H1 (cell line): ENCODE results near the gene MYOC. TPM values are rescaled to one million over a fixed set of nuclear protein-coding genes. Genes with fewer than 3 reads are reported as not detected.

ENCODE experiments used
- CTCF ChIA-PET: fragments of 300-600 bp; sonication (Branson Sonifier 250); formaldehyde crosslinking; loops from one replicate; lab custom pipeline; 2021; ENCODE audit not compliant: partially characterized antibody; lab: Charles Lee
- POLR2A ChIA-PET: fragments of 300-600 bp; sonication (Branson Sonifier 250); formaldehyde crosslinking; loops from one replicate; lab custom pipeline; 2021; ENCODE audit warnings: inconsistent platforms; ENCODE audit not compliant: partially characterized antibody; lab: Charles Lee
- DNase-seq, 2 experiments: peaks; one replicate each; pipeline versions ENCODE4 v3.0.0 to v3.0.0-alpha.2; 2010 to 2022; ENCODE audit warnings: low spot score in 2 of 2, low read depth in 1 of 2, mixed read lengths in 1 of 2
- FAIRE-seq: peaks from 2 replicates; lab custom pipeline; 2011; peaks lifted over from hg19 to GRCh38; lab: Jason Lieb, UNC
- H2AFZ ChIP-seq: 2 replicates; pipeline ENCODE4 v1.8.1; 2012; ENCODE audit warnings: low read length, inconsistent platforms
- H2AK5ac ChIP-seq: 2 replicates; pipeline ENCODE4 v1.6.1; 2013; ENCODE audit warnings: low read depth, low read length
- H2BK120ac ChIP-seq: replicated peaks from 2 replicates; pipeline ENCODE3; 2013; ENCODE audit warnings: low read depth, low read length, inconsistent platforms
- H2BK12ac ChIP-seq: 2 replicates; pipeline ENCODE4 v1.6.1; 2013; ENCODE audit warnings: low read depth, low read length
- H2BK15ac ChIP-seq: 2 replicates; pipeline ENCODE4 v1.6.1; 2013; ENCODE audit warnings: low read length
- H2BK20ac ChIP-seq: 2 replicates; pipeline ENCODE4 v1.6.1; 2013; ENCODE audit warnings: low read length
- H2BK5ac ChIP-seq: 2 replicates; pipeline ENCODE4 v1.6.1; 2013; ENCODE audit warnings: low read depth, low read length
- H3K14ac ChIP-seq: 2 replicates; pipeline ENCODE4 v1.6.1; 2013; ENCODE audit warnings: inconsistent platforms; ENCODE audit not compliant: insufficient read length
- H3K18ac ChIP-seq: 2 replicates; pipeline ENCODE4 v1.6.1; 2013; ENCODE audit warnings: low read length; ENCODE audit errors: extremely low read depth
- H3K23ac ChIP-seq: 2 replicates; pipeline ENCODE4 v1.6.1; 2013; ENCODE audit warnings: inconsistent platforms; ENCODE audit not compliant: insufficient read length
- H3K23me2 ChIP-seq: 2 replicates; pipeline ENCODE4 v1.6.1; 2013; ENCODE audit warnings: low read depth, low read length
- H3K27ac ChIP-seq: 2 replicates; pipeline ENCODE4 v1.6.1; 2011; ENCODE audit warnings: low read depth, low read length, inconsistent platforms
- H3K27me3 ChIP-seq, 4 experiments: replicated peaks in 1 of 4; 1 replicate in 1 of 4; 2 replicates in 3 of 4; pipeline versions ENCODE4 v1.6.1 to v1.8.1; 2011 to 2013; ENCODE audit warnings: low read length in 3 of 4, mild to moderate bottlenecking in 3 of 4, inconsistent platforms in 2 of 4, mixed read lengths in 2 of 4, moderate library complexity in 1 of 4; ENCODE audit not compliant: control insufficient read depth in 3 of 4, insufficient read depth in 3 of 4; ENCODE audit errors: extremely low read depth in 1 of 4
- H3K36me3 ChIP-seq, 4 experiments: 2 replicates each; pipeline versions ENCODE4 v1.6.1 to v1.8.1; 2011 to 2013; ENCODE audit warnings: mild to moderate bottlenecking in 4 of 4, low read length in 3 of 4, moderate library complexity in 2 of 4, control low read depth in 1 of 4, inconsistent platforms in 1 of 4; ENCODE audit not compliant: insufficient read depth in 4 of 4, control insufficient read depth in 2 of 4
- H3K4ac ChIP-seq: replicated peaks from 2 replicates; pipeline ENCODE3; 2013; ENCODE audit warnings: low read length, low read depth, mixed read lengths, inconsistent platforms; ENCODE audit not compliant: insufficient read length
- H3K4me1 ChIP-seq, 4 experiments: replicated peaks in 1 of 4; 1 replicate in 1 of 4; 2 replicates in 3 of 4; pipeline versions ENCODE4 v1.6.1 to v1.8.1; 2011 to 2013; ENCODE audit warnings: low read length in 3 of 4, inconsistent platforms in 2 of 4, mixed read lengths in 1 of 4; ENCODE audit not compliant: insufficient read depth in 4 of 4, control insufficient read depth in 3 of 4
- H3K4me2 ChIP-seq, 2 experiments: 2 replicates each; pipeline versions ENCODE4 v1.6.1 to v1.8.1; 2011 to 2013; ENCODE audit warnings: low read depth in 2 of 2, low read length in 2 of 2, control low read depth in 1 of 2, inconsistent platforms in 1 of 2, mild to moderate bottlenecking in 1 of 2; ENCODE audit not compliant: insufficient read depth in 1 of 2
- H3K4me3 ChIP-seq, 4 experiments: fragments of 200-600, 300-600 bp in 1 of 4; sonication (generic), shearing (Covaris generic), sonication (Bioruptor Twin) in 1 of 4; 2 replicates each; pipeline versions ENCODE4 v1.5.1 to v1.8.1; 2011 to 2016; ENCODE audit warnings: low read length in 4 of 4, low read depth in 3 of 4, control low read depth in 2 of 4, inconsistent platforms in 2 of 4, mild to moderate bottlenecking in 2 of 4, mixed read lengths in 1 of 4, moderate library complexity in 1 of 4; ENCODE audit not compliant: insufficient read depth in 2 of 4; ENCODE audit errors: extremely low read depth in 1 of 4
- H3K56ac ChIP-seq: replicated peaks from 2 replicates; pipeline ENCODE3; 2013; ENCODE audit warnings: low read depth, mild to moderate bottlenecking, mixed read lengths, low read length, inconsistent platforms; ENCODE audit not compliant: insufficient read length
- H3K79me1 ChIP-seq: 2 replicates; pipeline ENCODE4 v1.6.1; 2013; ENCODE audit warnings: low read depth, low read length, control low read depth
- H3K79me2 ChIP-seq, 2 experiments: 2 replicates each; pipeline versions ENCODE4 v1.6.1 to v1.8.1; 2012 to 2013; ENCODE audit warnings: low read length in 2 of 2, mild to moderate bottlenecking in 2 of 2, inconsistent platforms in 1 of 2; ENCODE audit not compliant: insufficient read depth in 2 of 2, control insufficient read depth in 1 of 2
- H3K9ac ChIP-seq, 4 experiments: replicated peaks in 1 of 4; 1 replicate in 1 of 4; 2 replicates in 3 of 4; pipeline versions ENCODE4 v1.6.1 to v1.8.1; 2011 to 2013; ENCODE audit warnings: low read depth in 3 of 4, low read length in 3 of 4, control low read depth in 2 of 4, mild to moderate bottlenecking in 2 of 4, moderate library complexity in 2 of 4, inconsistent platforms in 1 of 4; ENCODE audit errors: extremely low read depth in 1 of 4
- H3K9me3 ChIP-seq, 2 experiments: 2 replicates each; pipeline versions ENCODE4 v1.6.1 to v1.8.1; 2012 to 2013; ENCODE audit warnings: mild to moderate bottlenecking in 2 of 2, moderate library complexity in 2 of 2, control low read depth in 1 of 2, inconsistent platforms in 1 of 2, low read depth in 1 of 2, low read length in 1 of 2, mixed read lengths in 1 of 2; ENCODE audit not compliant: insufficient read depth in 2 of 2
- H4K20me1 ChIP-seq, 2 experiments: replicated peaks in 1 of 2; 2 replicates each; pipeline versions ENCODE3 to v1.8.1; 2011 to 2013; ENCODE audit warnings: inconsistent platforms in 2 of 2, low read length in 2 of 2, mild to moderate bottlenecking in 1 of 2; ENCODE audit not compliant: insufficient read depth in 2 of 2, control insufficient read depth in 1 of 2
- H4K5ac ChIP-seq: 2 replicates; pipeline ENCODE4 v1.6.1; 2013; ENCODE audit warnings: low read length, low read depth, mixed read lengths, inconsistent platforms; ENCODE audit not compliant: insufficient read length
- H4K8ac ChIP-seq: 2 replicates; pipeline ENCODE4 v1.8.0; 2013; ENCODE audit warnings: mild to moderate bottlenecking, moderate library complexity, low read length, inconsistent platforms; ENCODE audit not compliant: insufficient read depth; ENCODE audit errors: extremely low read depth
- H4K91ac ChIP-seq: replicated peaks from 2 replicates; pipeline ENCODE3; 2013; ENCODE audit warnings: low read length, mixed read lengths, inconsistent platforms; ENCODE audit not compliant: insufficient read length
- BRCA1 ChIP-seq: IDR thresholded peaks from 2 replicates; pipeline ENCODE4 v1.6.1; 2012; ENCODE audit warnings: low read depth, low read length, improper control_type of control experiment
- CTCF ChIP-seq, 3 experiments: IDR thresholded peaks; 1 replicate in 2 of 3; 2 replicates in 1 of 3; pipeline versions ENCODE4 v1.5.1 to v1.6.1; 2011; ENCODE audit warnings: low read length in 3 of 3, mild to moderate bottlenecking in 3 of 3, inconsistent platforms in 2 of 3, low read depth in 1 of 3, moderate library complexity in 1 of 3; ENCODE audit not compliant: insufficient read depth in 1 of 3; ENCODE audit errors: control extremely low read depth in 1 of 3
- SP1 ChIP-seq: IDR thresholded peaks from 2 replicates; pipeline ENCODE4 v1.6.1; 2011; ENCODE audit warnings: low read depth, low read length
- TBP ChIP-seq: IDR thresholded peaks from 2 replicates; pipeline ENCODE4 v1.6.1; 2011; ENCODE audit warnings: low read depth, low read length, improper control_type of control experiment
- WGBS, 2 experiments: shearing (Covaris generic) in 1 of 2; methylation state at CpG; one replicate each; pipeline versions ENCODE4 v1.1.6 to v1.1.7; 2013 to 2015; ENCODE audit warnings: low lambda C conversion rate in 2 of 2, mixed read lengths in 2 of 2, inconsistent platforms in 1 of 2, low coverage in 1 of 2, missing lambda C conversion rate in 1 of 2; ENCODE audit not compliant: insufficient replicate concordance in 2 of 2, insufficient coverage in 1 of 2, insufficient read length in 1 of 2; ENCODE audit errors: extremely low coverage in 1 of 2, missing lambda C conversion rate in 1 of 2; 5-methylcytosine and 5-hydroxymethylcytosine counted together
- polyA plus RNA-seq, 7 experiments: library from polyadenylated mRNA; depleted of rRNA in 3 of 7; stranded (reverse) in 5 of 7; unstranded in 2 of 7; fragments of >200 nt in 5 of 7; fragments of 200-250 nt in 2 of 7; gene quantifications; 1 replicate in 5 of 7; 2 replicates in 1 of 7; 4 replicates in 1 of 7; pipeline versions ENCODE4 v1.2.1 to v1.2.3, GENCODE V29; 2011 to 2013; ENCODE audit warnings: missing spikeins in 2 of 7, mixed read lengths in 2 of 7
- total RNA-seq: library from RNA; stranded (reverse); fragmentation: NEBNext Ultra II Directional; extraction: Animal tissue kit (Norgen Biotek cat#: 25700); gene quantifications from 2 replicates; pipeline ENCODE4 v1.2.1, GENCODE V29; 2021

Gene MYOC
- total and polyA plus RNA-seq, 2 of the 8 experiments (the other 6 are each of a cell fraction or from before 2014, with no cell fraction given), result not detected

GRCh38 chr1:171627020-171627419 is 25.5 kb downstream of the MYOC start:
- TF ChIP-seq CTCF (IDR thresholded peaks at IDR 0.05; ENCODE audit: control extremely low read depth in 1 of 3, insufficient read depth in 1 of 3, low read depth in 1 of 3, low read length in 3 of 3) (no peak), SP1 (no peak), BRCA1 (no peak), TBP (no peak)
- no peak for FAIRE-seq
- no peaks in the 10 kb centered on the region for H3K27me3 ChIP-seq
- H2BK15ac ChIP-seq, result no peak overlapping the region
- no peak overlapping the region for H4K91ac ChIP-seq
- H3K4ac ChIP-seq, result no peak overlapping the region
- no peak overlapping the region for H3K56ac ChIP-seq
- DNase-seq, result no peak
- no peak overlapping the region for H2AK5ac ChIP-seq
- H3K9me3 ChIP-seq, result no peaks in the 10 kb centered on the region
- H3K14ac ChIP-seq, result no peak overlapping the region
- H3K9ac ChIP-seq, result no peak overlapping the region
- H3K79me1 ChIP-seq, result no peaks in the 10 kb centered on the region
- no peak overlapping the region for H3K4me2 ChIP-seq
- no peak overlapping the region for H3K23ac ChIP-seq
- H3K4me3 ChIP-seq, result no peak overlapping the region
- no peak overlapping the region for H3K18ac ChIP-seq
- H4K5ac ChIP-seq, result no peak overlapping the region
- ChIA-PET CTCF (interaction anchor here (1.0 to 2.5 kb wide), 4 partner anchors 9 to 174 kb away, joined by 3 to 9 read pairs (median 5); no protein-coding TSS in a partner anchor), POLR2A (no interaction called here)
- H3K27ac ChIP-seq, result no peak overlapping the region
- no peaks in the 10 kb centered on the region for H3K23me2 ChIP-seq
- no peak overlapping the region for H4K8ac ChIP-seq
- no peaks in the 10 kb centered on the region for H3K79me2 ChIP-seq
- H3K4me1 ChIP-seq, result peaks cover 0 to 4% (median under 1%) of the 10 kb centered on the region in 4 experiments; a peak in 1 of 7 replicates
- H2AFZ ChIP-seq, result no peak overlapping the region
- no peak overlapping the region for H2BK5ac ChIP-seq
- H4K20me1 ChIP-seq, result no peaks in the 10 kb centered on the region
- no peaks in the 10 kb centered on the region for H3K36me3 ChIP-seq
- H2BK120ac ChIP-seq, result no peak overlapping the region
- no peak overlapping the region for H2BK12ac ChIP-seq
- WGBS, 2 experiments, result 82% methylated on average over 5 of the region's 5 CpGs; no CpG with 5 or more reads in 1 of the 2 experiments
- H2BK20ac ChIP-seq, result no peak overlapping the region
